Epithelial cell of proximal tubule (primary cell): ENCODE data around the gene ADAMTS16. TPM values are rescaled to one million over a fixed set of nuclear protein-coding genes. Genes with fewer than 3 reads are reported as not detected.

Experiments
- DNase-seq: peaks from one replicate; pipeline ENCODE4 v3.0.0-alpha.2; 2011; ENCODE audit warnings: low read depth
- H3K4me3 ChIP-seq: 2 replicates; pipeline ENCODE4 v1.5.1; 2011; ENCODE audit warnings: low read depth, mild to moderate bottlenecking, low read length
- CTCF ChIP-seq: conservative IDR thresholded peaks from 2 replicates; pipeline ENCODE4 v1.5.1; 2012; ENCODE audit warnings: low read depth, mild to moderate bottlenecking, low read length
- total RNA-seq: library from RNA; depleted of rRNA; stranded (reverse); fragments of >200 nt; gene quantifications from 2 replicates; pipeline ENCODE4 v1.2.3, GENCODE V29; 2015

Gene ADAMTS16
- total RNA-seq, 1 donor from 2014 or later = under 0.01 TPM

- H3K4me3 ChIP-seq = no peak overlapping the region
- no peak for DNase-seq
- no peak for TF ChIP-seq CTCF
These were observed 148.1 kb downstream of the ADAMTS16 start for GRCh38 chr5:5288201-5288600.

- no peak for DNase-seq
- no peak overlapping the region for H3K4me3 ChIP-seq
- no peak for TF ChIP-seq CTCF
These were observed 149.4 kb downstream of the ADAMTS16 start for GRCh38 chr5:5289537-5289936.

- TF ChIP-seq CTCF = no peak
- DNase-seq = no peak
- no peak overlapping the region for H3K4me3 ChIP-seq
These were observed 150.7 kb downstream of the ADAMTS16 start for GRCh38 chr5:5290674-5291334.

- H3K4me3 ChIP-seq = no peak overlapping the region
- DNase-seq = no peak
- no peak for TF ChIP-seq CTCF
These were observed 151.2 kb downstream of the ADAMTS16 start for GRCh38 chr5:5291357-5291756.

- no peak overlapping the region for H3K4me3 ChIP-seq
- no peak for TF ChIP-seq CTCF
- no peak for DNase-seq
These were observed 152.9 kb downstream of the ADAMTS16 start for GRCh38 chr5:5293029-5293428.

GRCh38 chr5:5294429-5294828, 154.3 kb downstream of the ADAMTS16 start:
- no peak for TF ChIP-seq CTCF
- no peak overlapping the region for H3K4me3 ChIP-seq
- no peak for DNase-seq

GRCh38 chr5:5295351-5295750, 155.2 kb downstream of the ADAMTS16 start:
- H3K4me3 ChIP-seq = no peak overlapping the region
- TF ChIP-seq CTCF = no peak
- no peak for DNase-seq
